GM18498 (cell line): ENCODE results near the gene ATP2B1.

ENCODE experiments used
- ATAC-seq: cut with Tn5 transposase; IDR thresholded peaks from one replicate; pipeline ENCODE4 v1.9.1; 2021; ENCODE audit warnings: mild to moderate bottlenecking, moderate library complexity; ENCODE audit not compliant: unreplicated experiment

Gene ATP2B1

GRCh38 chr12:89603678-89604077, 105.0 kb downstream of the ATP2B1 start:
- ATAC-seq = no peak

GRCh38 chr12:89597770-89598169, 110.9 kb downstream of the ATP2B1 start:
- ATAC-seq = peak; percentile 71

GRCh38 chr12:89597210-89597609, 111.4 kb downstream of the ATP2B1 start:
- no peak for ATAC-seq

GRCh38 chr12:89593873-89594272, 114.8 kb downstream of the ATP2B1 start:
- no peak for ATAC-seq

- ATAC-seq = no peak
Measured at GRCh38 chr12:89593233-89593632, 115.4 kb downstream of the ATP2B1 start.

GRCh38 chr12:89589753-89590152, 118.9 kb downstream of the ATP2B1 start:
- ATAC-seq = no peak

GRCh38 chr12:89578499-89578898, 130.1 kb downstream of the ATP2B1 start:
- no peak for ATAC-seq

- ATAC-seq = peak; percentile 51
Measured at GRCh38 chr12:89576572-89577220, 131.9 kb downstream of the ATP2B1 start.

GRCh38 chr12:89575374-89575773, 133.3 kb downstream of the ATP2B1 start:
- no peak for ATAC-seq

GRCh38 chr12:89574736-89575208, 133.9 kb downstream of the ATP2B1 start:
- ATAC-seq = no peak

GRCh38 chr12:89573051-89573810, 135.4 kb downstream of the ATP2B1 start:
- no peak for ATAC-seq

GRCh38 chr12:89571491-89572195, 137.0 kb downstream of the ATP2B1 start:
- ATAC-seq = no peak

GRCh38 chr12:89568484-89568883, 140.2 kb downstream of the ATP2B1 start:
- ATAC-seq = no peak

GRCh38 chr12:89567691-89568239, 140.9 kb downstream of the ATP2B1 start:
- no peak for ATAC-seq

GRCh38 chr12:89566615-89567014, 142.0 kb downstream of the ATP2B1 start:
- peak; percentile 52 for ATAC-seq

GRCh38 chr12:89565002-89565401, 143.6 kb downstream of the ATP2B1 start:
- no peak for ATAC-seq

- no peak for ATAC-seq
Measured at GRCh38 chr12:89559753-89560152, 148.9 kb downstream of the ATP2B1 start.

- ATAC-seq = no peak
Measured at GRCh38 chr12:89556976-89557375, 151.7 kb downstream of the ATP2B1 start.

GRCh38 chr12:89552376-89552775, 156.3 kb downstream of the ATP2B1 start:
- ATAC-seq = no peak

- no peak for ATAC-seq
Measured at GRCh38 chr12:89551747-89552146, 156.9 kb downstream of the ATP2B1 start.

GRCh38 chr12:89547101-89547500, 161.5 kb downstream of the ATP2B1 start:
- ATAC-seq = no peak
